GOT3 (cell line): Measurements from ENCODE around the gene TXNDC9.
"Not testable (repeated sequence)": the region's sequence is repeated elsewhere in the genome, so short reads cannot be mapped to it uniquely, and the experiment has no call there.

Experiments
- DNase-seq: peaks from one replicate; lab custom pipeline; 2025; ENCODE audit warnings: mixed read lengths; lab: John Stamatoyannopoulos, UW

The TXNDC9 gene, protein sequence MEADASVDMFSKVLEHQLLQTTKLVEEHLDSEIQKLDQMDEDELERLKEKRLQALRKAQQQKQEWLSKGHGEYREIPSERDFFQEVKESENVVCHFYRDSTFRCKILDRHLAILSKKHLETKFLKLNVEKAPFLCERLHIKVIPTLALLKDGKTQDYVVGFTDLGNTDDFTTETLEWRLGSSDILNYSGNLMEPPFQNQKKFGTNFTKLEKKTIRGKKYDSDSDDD

GRCh38 chr2:99335911-99336803 lies at the start of gene TXNDC9:
TSS of gene TXNDC9 (minus strand) at chr2:99336333. CDS start at chr2:99333210, 3,123 bp downstream.
- DNase-seq: peak; percentile 97

- no peak for DNase-seq
Observed at GRCh38 chr2:99382143-99382542, 46.0 kb upstream of the TXNDC9 start.

DNA sequence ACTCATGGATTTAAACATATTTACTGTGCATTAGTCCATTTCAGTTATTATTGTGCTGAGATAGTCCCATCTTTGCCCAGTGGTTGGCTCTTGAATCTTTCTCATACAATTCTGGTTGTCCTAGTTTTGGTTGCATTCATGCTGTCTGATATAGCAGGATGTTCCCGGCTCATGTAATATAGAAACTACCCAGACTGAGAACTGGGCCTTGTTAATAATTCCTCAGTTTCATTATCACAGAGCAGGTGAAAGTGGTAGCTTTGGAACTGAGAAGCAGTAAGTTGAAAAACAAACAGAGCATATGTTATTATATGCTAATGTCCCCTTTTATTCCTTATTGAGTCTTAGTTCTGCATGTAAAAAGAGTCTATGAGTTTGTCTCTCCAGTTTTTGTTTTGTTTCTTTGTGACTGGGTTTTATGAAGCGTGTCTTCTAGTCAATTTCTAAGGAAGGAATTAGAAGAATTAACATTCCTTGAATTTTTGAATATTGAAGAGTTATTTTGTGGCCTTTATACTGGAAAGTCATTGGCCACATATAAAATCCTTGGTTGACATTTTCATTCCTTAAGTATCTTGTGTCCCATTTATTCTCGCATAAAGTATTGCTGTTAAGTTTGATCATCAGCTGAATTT lies 44.4 kb upstream of the TXNDC9 start:
- DNase-seq: no peak

- no peak for DNase-seq
Observed at GRCh38 chr2:99377879-99378278, 41.7 kb upstream of the TXNDC9 start.

- no peak for DNase-seq
Observed at GRCh38 chr2:99376254-99376864, 40.2 kb upstream of the TXNDC9 start.

GRCh38 chr2:99374747-99375146 lies 38.6 kb upstream of the TXNDC9 start:
- DNase-seq: no peak

DNA sequence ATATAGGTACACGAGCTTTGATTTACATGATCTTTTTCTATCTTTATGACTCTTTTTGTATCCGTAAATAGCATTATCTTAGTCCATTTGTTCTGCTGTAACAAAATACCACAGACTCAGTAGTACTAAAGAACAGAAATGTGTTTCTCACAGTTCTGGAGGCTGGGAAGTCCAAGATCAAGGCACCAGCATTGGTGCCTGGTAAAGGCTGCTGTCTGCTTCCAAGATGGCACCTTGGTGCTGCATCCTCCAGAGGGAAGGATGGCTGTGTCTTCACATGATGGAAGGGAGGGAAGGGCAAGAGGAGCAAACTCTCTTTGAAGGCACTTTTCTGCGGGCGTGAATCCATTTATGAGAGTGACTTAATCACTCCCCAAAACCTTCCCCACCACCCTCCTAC lies 37.0 kb upstream of the TXNDC9 start:
- no peak for DNase-seq

DNA sequence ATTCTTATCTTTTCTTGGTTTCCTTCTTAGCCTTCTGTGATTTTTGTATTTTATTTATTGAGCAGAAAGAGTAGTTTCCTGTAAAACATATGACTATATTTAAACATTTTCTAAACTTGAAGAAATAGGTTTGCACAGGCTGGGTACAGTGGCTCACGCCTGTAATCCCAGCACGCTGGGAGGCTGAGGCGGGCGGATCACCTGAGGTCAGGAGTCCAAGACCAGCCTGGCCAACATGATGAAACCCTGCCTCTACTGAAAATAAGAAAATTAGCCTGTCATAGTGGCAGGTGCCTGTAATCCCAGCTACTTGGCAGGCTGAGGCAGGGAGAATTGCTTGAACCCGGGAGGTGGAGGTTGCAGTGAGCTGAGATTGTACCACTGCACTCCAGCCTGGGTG lies 32.7 kb upstream of the TXNDC9 start:
- not testable (repeated sequence) for DNase-seq

DNA sequence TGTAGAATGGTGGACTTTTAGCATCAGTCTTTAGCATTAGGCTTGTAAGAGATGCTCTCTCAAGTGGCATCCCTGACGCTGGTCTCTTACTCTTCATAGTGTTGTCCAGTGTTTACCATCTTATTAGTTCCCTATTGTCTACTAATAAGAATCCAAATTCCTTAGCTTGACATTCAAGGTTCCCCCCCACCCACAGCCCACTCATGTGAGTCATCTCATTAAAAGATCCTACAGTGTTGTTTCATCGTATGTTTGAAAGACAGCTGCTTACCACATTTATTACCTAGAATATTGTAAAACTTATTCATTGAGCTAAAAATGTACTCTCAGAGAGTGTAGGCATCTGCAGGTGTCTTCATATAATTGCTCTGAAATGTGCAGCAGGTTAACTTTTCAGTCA lies 29.5 kb upstream of the TXNDC9 start:
- DNase-seq: no peak

GRCh38 chr2:99356853-99357252 lies 20.7 kb upstream of the TXNDC9 start:
- DNase-seq: no peak

DNA sequence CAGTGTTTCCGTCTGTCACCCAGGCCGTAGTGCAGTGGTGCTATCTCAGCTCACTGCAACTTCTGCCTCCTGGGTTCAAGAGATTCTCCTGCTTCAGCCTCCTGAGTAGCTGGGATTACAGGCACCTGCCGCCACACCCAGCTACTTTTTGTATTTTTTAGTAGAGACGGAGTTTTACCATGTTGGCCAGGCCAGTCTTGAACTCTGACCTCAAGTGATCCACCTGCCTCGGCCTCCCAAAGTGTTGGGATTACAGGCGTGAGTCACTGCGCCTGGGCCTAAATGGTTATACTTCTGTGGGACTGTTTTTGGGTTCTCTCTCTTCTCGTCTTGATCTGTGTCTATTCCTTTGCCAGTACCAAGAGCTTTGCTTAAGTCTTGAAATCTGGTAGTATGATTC lies 18.7 kb upstream of the TXNDC9 start:
- DNase-seq: not testable (repeated sequence)

DNA sequence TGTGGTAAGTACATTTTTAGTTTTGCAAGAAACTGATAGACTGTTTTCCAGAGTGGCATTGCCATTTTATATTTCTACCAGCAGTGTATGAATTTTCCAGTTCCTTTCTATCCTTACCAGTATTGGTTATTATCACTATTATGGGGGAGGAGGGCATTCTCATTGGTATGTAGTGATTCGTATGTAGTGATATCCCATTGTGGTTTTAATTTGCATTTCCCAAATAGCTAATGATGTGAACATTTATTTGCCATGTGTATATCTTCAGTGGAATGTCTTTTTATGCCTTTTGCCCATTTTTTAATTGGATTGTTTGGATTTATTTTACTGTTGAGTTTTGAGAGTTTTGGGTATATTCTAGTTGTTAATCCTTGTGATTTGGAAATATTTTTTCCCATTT lies 17.9 kb upstream of the TXNDC9 start:
- DNase-seq: no peak

GRCh38 chr2:99350194-99350593 lies 14.1 kb upstream of the TXNDC9 start:
- no peak for DNase-seq

GRCh38 chr2:99348173-99348572 lies 12.0 kb upstream of the TXNDC9 start:
- no peak for DNase-seq

GRCh38 chr2:99346218-99346617 lies 10.1 kb upstream of the TXNDC9 start:
- DNase-seq: no peak

- not testable (repeated sequence) for DNase-seq
Observed at GRCh38 chr2:99345446-99345845, 9.3 kb upstream of the TXNDC9 start.

DNA sequence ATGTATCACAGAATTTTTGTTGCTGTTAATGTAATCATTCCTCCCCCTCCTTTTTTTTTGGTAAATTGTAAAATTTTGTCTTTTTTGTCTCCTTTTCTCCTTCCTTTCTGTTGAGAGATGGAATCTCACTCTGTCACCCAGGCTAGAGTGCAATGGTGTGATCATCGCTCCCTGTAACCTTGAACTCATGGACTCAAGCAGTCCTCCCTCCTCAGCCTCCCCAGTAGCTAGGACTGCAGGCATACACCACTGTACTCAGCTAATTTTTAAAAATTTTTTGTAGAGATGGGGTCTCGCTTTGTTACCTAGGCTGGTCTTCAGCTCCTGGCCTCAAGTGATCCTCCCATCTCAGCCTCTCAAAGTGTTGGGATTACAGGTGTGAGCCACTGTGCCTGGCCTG lies 6.4 kb upstream of the TXNDC9 start:
- DNase-seq: no peak

DNA sequence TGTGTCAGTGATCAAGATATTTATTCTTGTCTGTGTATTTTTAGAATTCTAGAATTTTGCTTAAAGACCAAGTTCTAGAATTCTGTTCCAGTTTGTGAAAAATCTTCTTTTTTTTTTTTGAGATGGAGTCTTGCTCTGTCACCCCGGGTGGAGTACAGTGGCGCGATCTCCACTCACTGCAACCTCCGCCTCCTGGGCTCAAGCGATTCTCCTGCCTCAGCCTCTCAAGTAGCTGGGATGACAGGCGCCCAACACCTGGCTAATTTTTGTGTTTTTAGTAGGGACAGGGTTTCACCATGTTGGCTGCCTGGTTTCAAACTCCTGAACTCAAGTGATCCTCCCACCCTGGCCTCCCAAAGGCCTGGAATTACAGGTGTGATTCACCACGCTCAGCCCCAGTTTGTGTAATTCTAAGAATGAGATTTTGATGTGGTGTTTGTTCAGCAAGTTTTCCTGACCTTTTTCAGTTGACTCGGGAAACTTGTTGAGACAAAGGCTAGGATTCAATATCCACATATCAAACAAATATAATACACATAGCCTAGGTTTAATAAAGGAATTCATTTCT lies 4.6 kb upstream of the TXNDC9 start:
- DNase-seq: no peak

DNA sequence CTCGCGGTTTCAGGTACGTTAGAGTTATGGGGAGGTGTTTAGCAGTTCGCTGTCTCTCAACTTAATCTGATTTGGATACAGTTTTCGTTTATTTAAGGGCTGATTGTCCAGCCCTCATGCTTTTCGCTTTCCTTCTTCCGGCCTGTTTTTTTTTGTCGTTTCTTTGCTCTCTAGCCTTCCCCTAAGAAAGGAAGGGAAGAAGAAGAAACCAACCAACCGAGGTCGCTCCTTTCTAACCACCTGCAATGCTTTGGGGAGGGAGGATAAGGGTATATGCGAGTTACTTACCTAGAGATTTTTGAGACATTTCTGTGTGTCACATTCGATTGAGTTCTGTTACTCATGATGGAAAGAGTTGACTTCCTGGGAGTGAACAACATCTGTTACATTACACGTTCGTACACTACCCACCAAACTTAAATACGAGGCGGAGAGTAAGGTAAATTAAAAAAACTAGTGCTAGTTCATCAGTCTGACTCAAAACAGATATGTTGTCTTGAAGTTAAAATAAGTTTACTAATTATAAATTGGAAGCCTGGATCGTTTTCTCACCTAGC lies 2.0 kb upstream of the TXNDC9 start:
- no peak for DNase-seq

DNA sequence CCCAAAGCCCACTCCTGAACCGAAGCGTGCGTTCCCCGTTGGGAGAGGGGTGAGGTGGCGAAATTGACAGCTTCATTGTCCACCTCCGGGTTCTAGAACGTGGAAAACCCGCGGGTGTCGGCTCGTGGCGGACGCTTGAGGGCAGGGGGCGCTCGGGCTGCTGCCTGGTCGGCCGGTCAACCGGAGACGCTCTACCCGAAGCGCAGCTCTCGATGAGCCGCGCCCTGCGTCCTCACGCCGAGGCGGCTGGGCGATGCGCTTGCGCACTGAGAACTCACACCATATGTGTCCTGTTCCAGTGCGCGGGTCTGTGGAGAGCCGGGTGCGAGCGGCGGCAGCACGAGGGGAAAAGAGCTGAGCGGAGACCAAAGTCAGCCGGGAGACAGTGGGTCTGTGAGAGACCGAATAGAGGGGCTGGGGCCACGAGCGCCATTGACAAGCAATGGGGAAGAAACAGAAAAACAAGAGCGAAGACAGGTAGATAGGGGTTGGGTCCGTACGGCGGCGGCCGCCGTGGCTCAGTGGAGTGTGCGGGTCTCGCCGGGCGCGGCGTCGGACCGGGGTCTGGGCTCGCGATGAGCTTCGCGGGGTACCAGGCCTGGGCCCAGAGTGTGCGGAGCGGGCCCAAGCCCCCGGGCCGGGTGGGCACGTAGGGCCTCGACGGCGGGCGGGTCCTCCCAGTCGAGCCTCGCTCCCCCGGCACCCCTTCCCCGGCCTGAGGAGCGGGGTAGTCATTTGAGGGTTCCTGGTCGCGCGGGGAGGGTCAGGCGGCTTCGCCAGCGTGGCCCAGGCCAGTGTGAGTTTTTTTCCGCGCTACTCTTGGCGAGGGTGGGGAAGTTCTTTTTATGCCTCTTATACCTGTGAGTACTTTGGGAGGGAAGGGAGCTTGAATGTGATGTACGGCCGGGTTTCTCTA lies 1.2 kb upstream of the TXNDC9 start, which contains the start of gene EIF5B:
Gene EIF5B (plus strand): TSS at position 277 of the 916 bp plus-strand sequence. CDS start 166 bp downstream, at position 443.
- DNase-seq: peak; percentile 85

GRCh38 chr2:99336804-99337112 lies 625 bp upstream of the TXNDC9 start:
- no peak for DNase-seq
